ENCODE data around the gene FBXO15. TPM values are rescaled to one million over a fixed set of nuclear protein-coding genes. Genes with fewer than 3 reads are reported as not detected.

The FBXO15 gene
- total and polyA plus RNA-seq, 3 experiments from 2014 or later: 0.55 to 1.3 (median 0.77) TPM

GRCh38 chr18:74171910-74172606 is 24.4 kb upstream of the FBXO15 start:
- no peak overlapping the region for H3K4me3 ChIP-seq (ENCODE audit: low read length)
- CTCF ChIA-PET: no interaction called here

GRCh38 chr18:74166386-74166785 is 18.8 kb upstream of the FBXO15 start:
- Mint-ChIP-seq H3K27me3 (peaks cover 5 to 18% of the 10 kb centered on the region in 2 donors), H3K4me1 (no peaks in the 10 kb centered on the region), H3K9me3 (no peaks in the 10 kb centered on the region), H3K27ac (no peak overlapping the region), H3K36me3 (peaks cover 0 to 6% (median 4%) of the 10 kb centered on the region in 3 donors), H3K4me3 (no peak overlapping the region)
- no peak for DNase-seq
- Histone ChIP-seq H3K27ac (ENCODE audit: low read depth, low read length) (no peak overlapping the region), H3K9me3 (ENCODE audit: low read length) (no peaks in the 10 kb centered on the region), H3K4me1 (ENCODE audit: insufficient read depth, low read length) (no peaks in the 10 kb centered on the region), H3K27me3 (ENCODE audit: insufficient read depth, low read length, poor library complexity, severe bottlenecking) (no peaks in the 10 kb centered on the region), H3K36me3 (ENCODE audit: insufficient read depth, low read length) (no peaks in the 10 kb centered on the region), H3K4me3 (ENCODE audit: low read length) (no peak overlapping the region)
- CTCF ChIA-PET: interaction anchor here (1.3 to 1.7 kb wide), 2 partner anchors 11 to 42 kb away, joined by 3 to 4 read pairs; no protein-coding TSS in a partner anchor
- POLR2A ChIA-PET: no interaction called here

More at GRCh38 chr18:74171910-74172606, 24.4 kb upstream of the FBXO15 start:
- POLR2A ChIA-PET: no interaction called here
- Histone ChIP-seq H3K27ac (ENCODE audit: low read depth, low read length) (no peak overlapping the region), H3K27me3 (ENCODE audit: insufficient read depth, low read length, poor library complexity, severe bottlenecking) (no peaks in the 10 kb centered on the region), H3K4me1 (ENCODE audit: insufficient read depth, low read length) (no peaks in the 10 kb centered on the region), H3K9me3 (ENCODE audit: low read length) (no peaks in the 10 kb centered on the region), H3K36me3 (ENCODE audit: insufficient read depth, low read length) (no peaks in the 10 kb centered on the region)
- H3K4me3 Mint-ChIP-seq: peak overlapping the region in 6 of 7 donors; percentile 33 to 75 (median 67)
- H3K27ac Mint-ChIP-seq: peak overlapping the region in 3 of 8 donors; percentile 23 to 50 (median 33)
- DNase-seq: no peak
- H3K4me1 Mint-ChIP-seq: peaks cover 5 to 8% (median 6%) of the 10 kb centered on the region in 3 donors
- no peaks in the 10 kb centered on the region for H3K9me3 Mint-ChIP-seq
- no peaks in the 10 kb centered on the region for H3K36me3 Mint-ChIP-seq
- peaks cover 10 to 42% of the 10 kb centered on the region in 2 donors for H3K27me3 Mint-ChIP-seq

GRCh38 chr18:74163019-74163660 is 15.5 kb upstream of the FBXO15 start:
- H3K27ac ChIP-seq (ENCODE audit: low read depth, low read length): no peak overlapping the region
- Mint-ChIP-seq H3K9me3 (no peaks in the 10 kb centered on the region), H3K4me3 (no peak overlapping the region), H3K27me3 (peaks cover 0 to 3% of the 10 kb centered on the region in 2 donors), H3K36me3 (peaks cover 4 to 33% (median 16%) of the 10 kb centered on the region in 3 donors), H3K4me1 (no peaks in the 10 kb centered on the region), H3K27ac (peak overlapping the region in 3 of 8 donors; percentile 8 to 70 (median 52))
- no peak for DNase-seq
- CTCF ChIA-PET: no interaction called here
- no peaks in the 10 kb centered on the region for H3K4me1 ChIP-seq (ENCODE audit: insufficient read depth, low read length)
- no peaks in the 10 kb centered on the region for H3K9me3 ChIP-seq (ENCODE audit: low read length)
- POLR2A ChIA-PET: interaction anchor here (0.6 kb wide), 1 partner anchor 80 kb away, joined by 4 read pairs; no protein-coding TSS in a partner anchor
- no peaks in the 10 kb centered on the region for H3K27me3 ChIP-seq (ENCODE audit: insufficient read depth, low read length, poor library complexity, severe bottlenecking)
- H3K36me3 ChIP-seq (ENCODE audit: insufficient read depth, low read length): peaks cover 5% of the 10 kb centered on the region
- H3K4me3 ChIP-seq (ENCODE audit: low read length): no peak overlapping the region

GRCh38 chr18:74155276-74155675 is 7.6 kb upstream of the FBXO15 start:
- Histone ChIP-seq H3K4me3 (ENCODE audit: low read length) (no peak overlapping the region), H3K27ac (ENCODE audit: low read depth, low read length) (no peak overlapping the region), H3K27me3 (ENCODE audit: insufficient read depth, low read length, poor library complexity, severe bottlenecking) (no peaks in the 10 kb centered on the region), H3K9me3 (ENCODE audit: low read length) (no peaks in the 10 kb centered on the region), H3K4me1 (ENCODE audit: insufficient read depth, low read length) (peaks cover 4% of the 10 kb centered on the region), H3K36me3 (ENCODE audit: insufficient read depth, low read length) (peaks cover 20% of the 10 kb centered on the region)
- peak overlapping the region in 1 of 8 donors; percentile 7 for H3K27ac Mint-ChIP-seq
- DNase-seq: no peak
- POLR2A ChIA-PET: no interaction called here
- no peak overlapping the region for H3K4me3 Mint-ChIP-seq
- peaks cover 22 to 29% (median 28%) of the 10 kb centered on the region in 3 donors for H3K4me1 Mint-ChIP-seq
- H3K36me3 Mint-ChIP-seq: peaks cover 0 to 78% (median 24%) of the 10 kb centered on the region in 3 donors
- H3K27me3 Mint-ChIP-seq: no peaks in the 10 kb centered on the region
- CTCF ChIA-PET: no interaction called here
- H3K9me3 Mint-ChIP-seq: no peaks in the 10 kb centered on the region

GRCh38 chr18:74154716-74155115 is 7.1 kb upstream of the FBXO15 start:
- H3K27ac ChIP-seq (ENCODE audit: low read depth, low read length): no peak overlapping the region
- H3K27me3 ChIP-seq (ENCODE audit: insufficient read depth, low read length, poor library complexity, severe bottlenecking): no peaks in the 10 kb centered on the region
- DNase-seq: no peak
- no peak overlapping the region for H3K4me3 ChIP-seq (ENCODE audit: low read length)
- Mint-ChIP-seq H3K4me3 (no peak overlapping the region), H3K27ac (peak overlapping the region in 1 of 8 donors; percentile 7), H3K9me3 (no peaks in the 10 kb centered on the region), H3K36me3 (peaks cover 0 to 75% (median 23%) of the 10 kb centered on the region in 3 donors), H3K27me3 (no peaks in the 10 kb centered on the region), H3K4me1 (peaks cover 26 to 35% (median 34%) of the 10 kb centered on the region in 3 donors)
- ChIA-PET CTCF (no interaction called here), POLR2A (no interaction called here)
- H3K4me1 ChIP-seq (ENCODE audit: insufficient read depth, low read length): peaks cover 9% of the 10 kb centered on the region
- H3K9me3 ChIP-seq (ENCODE audit: low read length): no peaks in the 10 kb centered on the region
- H3K36me3 ChIP-seq (ENCODE audit: insufficient read depth, low read length): peaks cover 24% of the 10 kb centered on the region

GRCh38 chr18:74153793-74154192 is 6.2 kb upstream of the FBXO15 start:
- H3K27me3 ChIP-seq (ENCODE audit: insufficient read depth, low read length, poor library complexity, severe bottlenecking): no peaks in the 10 kb centered on the region
- H3K4me1 ChIP-seq (ENCODE audit: insufficient read depth, low read length): peaks cover 18% of the 10 kb centered on the region
- H3K36me3 ChIP-seq (ENCODE audit: insufficient read depth, low read length): peaks cover 21% of the 10 kb centered on the region
- Mint-ChIP-seq H3K27ac (no peak overlapping the region), H3K4me1 (peaks cover 36 to 44% (median 43%) of the 10 kb centered on the region in 3 donors), H3K9me3 (no peaks in the 10 kb centered on the region), H3K27me3 (no peaks in the 10 kb centered on the region), H3K36me3 (peaks cover 0 to 70% (median 17%) of the 10 kb centered on the region in 3 donors), H3K4me3 (no peak overlapping the region)
- H3K27ac ChIP-seq (ENCODE audit: low read depth, low read length): no peak overlapping the region
- no peak overlapping the region for H3K4me3 ChIP-seq (ENCODE audit: low read length)
- ChIA-PET POLR2A (no interaction called here), CTCF (interaction anchor here (1.2 to 1.4 kb wide), 2 partner anchors 41 to 398 kb away, joined by 4 read pairs; no protein-coding TSS in a partner anchor)
- no peak for DNase-seq
- no peaks in the 10 kb centered on the region for H3K9me3 ChIP-seq (ENCODE audit: low read length)

GRCh38 chr18:74153377-74153776 is 5.7 kb upstream of the FBXO15 start:
- Histone ChIP-seq H3K4me1 (ENCODE audit: insufficient read depth, low read length) (peaks cover 20% of the 10 kb centered on the region), H3K27ac (ENCODE audit: low read depth, low read length) (no peak overlapping the region), H3K4me3 (ENCODE audit: low read length) (no peak overlapping the region), H3K9me3 (ENCODE audit: low read length) (no peaks in the 10 kb centered on the region), H3K27me3 (ENCODE audit: insufficient read depth, low read length, poor library complexity, severe bottlenecking) (no peaks in the 10 kb centered on the region), H3K36me3 (ENCODE audit: insufficient read depth, low read length) (peaks cover 19% of the 10 kb centered on the region)
- H3K4me3 Mint-ChIP-seq: no peak overlapping the region
- POLR2A ChIA-PET: no interaction called here
- H3K27ac Mint-ChIP-seq: no peak overlapping the region
- H3K27me3 Mint-ChIP-seq: no peaks in the 10 kb centered on the region
- H3K9me3 Mint-ChIP-seq: no peaks in the 10 kb centered on the region
- no peak for DNase-seq
- CTCF ChIA-PET: interaction anchor here (1.2 to 1.4 kb wide), 2 partner anchors 42 to 398 kb away, joined by 4 read pairs; no protein-coding TSS in a partner anchor
- peaks cover 40 to 48% (median 47%) of the 10 kb centered on the region in 3 donors for H3K4me1 Mint-ChIP-seq
- H3K36me3 Mint-ChIP-seq: peaks cover 0 to 69% (median 16%) of the 10 kb centered on the region in 3 donors

GRCh38 chr18:74152857-74153256 is 5.2 kb upstream of the FBXO15 start:
- no peak overlapping the region for H3K4me3 ChIP-seq (ENCODE audit: low read length)
- Mint-ChIP-seq H3K27ac (peak overlapping the region in 1 of 8 donors; percentile 10), H3K27me3 (peaks cover 0 to under 1% of the 10 kb centered on the region in 2 donors), H3K4me3 (no peak overlapping the region), H3K9me3 (no peaks in the 10 kb centered on the region), H3K4me1 (peaks cover 41 to 51% (median 51%) of the 10 kb centered on the region in 3 donors), H3K36me3 (peaks cover 0 to 69% (median 14%) of the 10 kb centered on the region in 3 donors)
- no peaks in the 10 kb centered on the region for H3K27me3 ChIP-seq (ENCODE audit: insufficient read depth, low read length, poor library complexity, severe bottlenecking)
- H3K36me3 ChIP-seq (ENCODE audit: insufficient read depth, low read length): peaks cover 19% of the 10 kb centered on the region
- DNase-seq: no peak
- peaks cover 20% of the 10 kb centered on the region for H3K4me1 ChIP-seq (ENCODE audit: insufficient read depth, low read length)
- ChIA-PET POLR2A (no interaction called here), CTCF (interaction anchor here (1.2 to 1.4 kb wide), 2 partner anchors 42 to 399 kb away, joined by 4 read pairs; no protein-coding TSS in a partner anchor)
- H3K27ac ChIP-seq (ENCODE audit: low read depth, low read length): no peak overlapping the region
- no peaks in the 10 kb centered on the region for H3K9me3 ChIP-seq (ENCODE audit: low read length)
